CD4-positive, alpha-beta T cell treated with Interleukin-2 at 100 ng/mL for 4 hours (primary cell): Measurements from ENCODE around the gene SND1.
"Not testable (repeated sequence)": the region's sequence is repeated elsewhere in the genome, so short reads cannot be mapped to it uniquely, and the experiment has no call there.

Experiments used
- DNase-seq: peaks from one replicate; pipeline ENCODE4 v3.0.0-alpha.2; 2020; ENCODE audit warnings: low spot score

Gene SND1

GRCh38 chr7:127831318-127832219, 179.6 kb downstream of the SND1 start:
- DNase-seq: no peak

- DNase-seq: no peak
Measured at GRCh38 chr7:127832592-127832991, 180.6 kb downstream of the SND1 start.

GRCh38 chr7:127833641-127834040, 181.6 kb downstream of the SND1 start:
- DNase-seq: no peak

GRCh38 chr7:127835679-127836078, 183.7 kb downstream of the SND1 start:
- DNase-seq: no peak

GRCh38 chr7:127837816-127838410, 185.9 kb downstream of the SND1 start:
- DNase-seq: not testable (repeated sequence)

GRCh38 chr7:127838816-127839415, 186.9 kb downstream of the SND1 start:
- DNase-seq: no peak

GRCh38 chr7:127840226-127840951, 188.4 kb downstream of the SND1 start:
- DNase-seq: no peak

- no peak for DNase-seq
Measured at GRCh38 chr7:127844165-127844564, 192.2 kb downstream of the SND1 start.

- DNase-seq: no peak
Measured at GRCh38 chr7:127844707-127845331, 192.8 kb downstream of the SND1 start.

- DNase-seq: no peak
Measured at GRCh38 chr7:127845522-127846214, 193.7 kb downstream of the SND1 start.

- no peak for DNase-seq
Measured at GRCh38 chr7:127847641-127848040, 195.6 kb downstream of the SND1 start.

GRCh38 chr7:127848241-127848640, 196.2 kb downstream of the SND1 start:
- no peak for DNase-seq

GRCh38 chr7:127850195-127850594, 198.2 kb downstream of the SND1 start:
- DNase-seq: no peak

- no peak for DNase-seq
Measured at GRCh38 chr7:127854383-127854782, 202.4 kb downstream of the SND1 start.

- DNase-seq: no peak
Measured at GRCh38 chr7:127857464-127857841, 205.5 kb downstream of the SND1 start.

- no peak for DNase-seq
Measured at GRCh38 chr7:127858091-127858914, 206.3 kb downstream of the SND1 start.

- no peak for DNase-seq
Measured at GRCh38 chr7:127858915-127859189, 206.9 kb downstream of the SND1 start.

- no peak for DNase-seq
Measured at GRCh38 chr7:127859330-127859729, 207.3 kb downstream of the SND1 start.

- no peak for DNase-seq
Measured at GRCh38 chr7:127862525-127862924, 210.5 kb downstream of the SND1 start.

- DNase-seq: no peak
Measured at GRCh38 chr7:127863082-127863481, 211.1 kb downstream of the SND1 start.

- no peak for DNase-seq
Measured at GRCh38 chr7:127865466-127865865, 213.5 kb downstream of the SND1 start.
